ENCODE measurements around the gene FAM240A.
A peak's percentile ranks its signal among the peaks of the same experiment; 100 is the strongest.
"Not testable (repeated sequence)": the region's sequence is repeated elsewhere in the genome, so short reads cannot be mapped to it uniquely, and the experiment has no call there.

FAM240A gene

DNA sequence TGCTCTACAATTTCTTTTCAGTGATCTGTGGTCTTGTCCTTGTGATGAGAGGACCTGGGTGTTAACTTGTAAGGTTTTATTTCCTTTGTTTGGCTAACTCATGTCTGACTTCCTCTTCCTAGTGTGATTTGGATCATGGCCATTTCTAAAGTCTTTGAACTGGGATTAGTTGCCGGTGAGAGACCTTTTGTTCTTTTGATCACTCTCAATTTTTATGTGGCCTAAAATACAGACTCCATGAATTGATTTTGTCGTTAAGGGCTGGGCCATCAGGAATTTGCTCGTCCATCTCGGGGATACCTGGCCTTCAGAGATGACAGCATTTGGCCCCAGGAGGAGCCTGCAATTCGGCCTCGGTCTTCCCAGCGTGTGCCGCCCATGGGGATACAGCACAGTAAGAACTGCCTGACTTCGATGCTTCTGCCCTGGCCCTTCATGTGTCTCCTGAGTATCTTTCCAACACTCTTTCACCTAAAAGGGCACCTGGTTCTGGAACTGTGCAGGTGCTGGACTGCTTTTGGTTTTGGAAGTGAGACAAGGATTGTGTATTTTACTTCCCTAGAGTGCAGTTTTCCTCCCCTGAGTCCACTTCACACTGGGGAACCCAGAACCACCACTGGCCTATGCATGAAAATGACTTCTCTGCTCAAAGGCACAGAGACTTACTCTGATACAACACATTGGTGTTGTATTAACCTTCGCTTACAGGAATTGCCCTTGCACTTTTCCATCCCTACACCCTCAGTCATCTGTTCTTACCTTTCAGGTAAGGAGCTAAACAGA, 33.2 kb upstream of the FAM240A start:
- DNase-seq (ENCODE audit: low read depth): peak; percentile 57
- TF ChIP-seq, protein P1, sequence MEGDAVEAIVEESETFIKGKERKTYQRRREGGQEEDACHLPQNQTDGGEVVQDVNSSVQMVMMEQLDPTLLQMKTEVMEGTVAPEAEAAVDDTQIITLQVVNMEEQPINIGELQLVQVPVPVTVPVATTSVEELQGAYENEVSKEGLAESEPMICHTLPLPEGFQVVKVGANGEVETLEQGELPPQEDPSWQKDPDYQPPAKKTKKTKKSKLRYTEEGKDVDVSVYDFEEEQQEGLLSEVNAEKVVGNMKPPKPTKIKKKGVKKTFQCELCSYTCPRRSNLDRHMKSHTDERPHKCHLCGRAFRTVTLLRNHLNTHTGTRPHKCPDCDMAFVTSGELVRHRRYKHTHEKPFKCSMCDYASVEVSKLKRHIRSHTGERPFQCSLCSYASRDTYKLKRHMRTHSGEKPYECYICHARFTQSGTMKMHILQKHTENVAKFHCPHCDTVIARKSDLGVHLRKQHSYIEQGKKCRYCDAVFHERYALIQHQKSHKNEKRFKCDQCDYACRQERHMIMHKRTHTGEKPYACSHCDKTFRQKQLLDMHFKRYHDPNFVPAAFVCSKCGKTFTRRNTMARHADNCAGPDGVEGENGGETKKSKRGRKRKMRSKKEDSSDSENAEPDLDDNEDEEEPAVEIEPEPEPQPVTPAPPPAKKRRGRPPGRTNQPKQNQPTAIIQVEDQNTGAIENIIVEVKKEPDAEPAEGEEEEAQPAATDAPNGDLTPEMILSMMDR (IDR thresholded peaks at IDR 0.05; ENCODE audit: control insufficient read depth, extremely low read depth, insufficient read depth): no peak
- H3K4me3 ChIP-seq (ENCODE audit: low read depth, low read length): no peak overlapping the region

DNA sequence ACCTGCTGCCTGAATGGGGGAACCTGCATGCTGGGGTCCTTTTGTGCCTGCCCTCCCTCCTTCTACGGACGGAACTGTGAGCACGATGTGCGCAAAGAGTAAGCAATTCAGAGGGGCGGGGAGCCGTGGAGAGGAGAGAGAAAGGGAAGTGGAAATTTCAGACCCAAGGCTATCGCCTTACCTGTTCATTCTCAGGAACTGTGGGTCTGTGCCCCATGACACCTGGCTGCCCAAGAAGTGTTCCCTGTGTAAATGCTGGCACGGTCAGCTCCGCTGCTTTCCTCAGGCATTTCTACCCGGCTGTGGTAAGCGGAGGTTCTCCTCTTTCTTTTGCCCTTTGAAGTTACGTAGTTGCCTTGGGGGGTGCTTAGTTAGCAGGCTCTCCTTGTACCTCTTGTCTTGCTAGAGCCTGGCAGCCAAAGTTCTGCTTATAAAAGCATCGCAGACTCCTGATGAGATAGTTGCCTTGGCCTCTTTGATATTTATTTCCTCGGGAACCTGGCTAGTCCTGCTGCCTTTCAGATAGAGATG, 32.5 kb upstream of the FAM240A start:
- H3K4me3 ChIP-seq (ENCODE audit: low read depth, low read length): no peak overlapping the region
- no peak for DNase-seq (ENCODE audit: low read depth)
- TF ChIP-seq, protein P1 (IDR thresholded peaks at IDR 0.05; ENCODE audit: control insufficient read depth, extremely low read depth, insufficient read depth): no peak

DNA sequence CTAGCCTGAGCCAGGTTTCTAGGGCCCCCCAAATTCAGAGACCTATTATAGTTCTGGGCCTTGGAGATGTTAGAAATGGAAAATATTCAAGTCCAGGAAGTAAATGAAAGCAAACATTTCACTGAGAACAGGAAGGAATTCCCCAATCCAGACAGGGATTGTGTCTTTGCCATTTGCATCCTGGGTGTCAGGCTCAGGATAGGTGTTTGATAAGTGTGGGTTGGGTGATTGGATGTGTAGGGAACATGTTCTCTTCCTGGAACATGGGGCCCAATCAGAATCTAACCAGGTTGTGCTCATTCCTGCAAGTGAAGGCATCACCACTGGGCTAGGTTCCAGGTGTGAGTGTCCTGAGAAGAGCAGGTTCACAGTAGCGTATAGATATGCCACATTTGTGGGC, 31.6 kb upstream of the FAM240A start:
- TF ChIP-seq, protein P1 (IDR thresholded peaks at IDR 0.05; ENCODE audit: control insufficient read depth, extremely low read depth, insufficient read depth): no peak
- no peak overlapping the region for H3K4me3 ChIP-seq (ENCODE audit: low read depth, low read length)
- no peak for DNase-seq (ENCODE audit: low read depth)

DNA sequence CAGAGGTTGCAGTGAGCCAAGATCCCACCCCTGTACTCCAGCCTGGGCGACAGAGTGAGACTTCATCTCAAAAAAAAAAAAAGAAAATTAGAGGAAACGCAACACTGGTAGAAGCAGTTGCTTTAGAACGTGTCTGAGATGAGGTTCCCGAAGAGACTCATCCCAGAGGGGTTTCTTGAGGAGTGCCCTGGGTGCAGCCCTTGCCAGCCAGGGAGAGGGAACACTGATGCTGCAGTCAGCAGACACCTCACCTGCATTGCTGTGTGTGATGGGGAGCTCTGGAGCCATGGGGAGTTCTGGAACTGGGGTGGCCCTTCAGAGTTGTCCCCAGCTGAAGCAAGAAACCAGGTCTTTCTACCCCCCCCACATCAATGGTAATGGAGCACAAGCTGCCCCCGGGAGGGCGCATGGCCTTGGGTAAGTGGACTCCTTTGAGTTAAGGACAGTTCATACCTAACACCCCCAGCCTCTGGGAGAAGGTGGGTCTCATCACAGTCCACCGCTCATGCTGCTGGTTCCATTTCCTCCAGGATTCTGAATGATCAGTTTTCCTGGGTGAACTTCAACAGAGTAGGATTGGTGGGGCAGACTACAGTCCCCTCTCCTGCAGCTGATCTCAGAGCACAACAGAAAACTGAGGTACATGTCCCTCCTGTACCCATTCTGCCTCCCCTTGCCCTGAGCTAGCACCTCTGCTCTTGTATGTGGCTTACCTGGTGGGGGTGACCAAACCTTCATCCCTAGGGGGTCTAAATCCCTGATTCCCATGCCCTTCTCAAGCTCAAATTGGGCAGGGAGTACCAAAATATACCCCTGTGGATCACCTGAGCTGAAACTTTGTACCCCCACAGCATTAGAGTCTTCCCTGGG, 27.5 kb upstream of the FAM240A start:
- TF ChIP-seq, protein P1 (IDR thresholded peaks at IDR 0.05; ENCODE audit: control insufficient read depth, extremely low read depth, insufficient read depth): no peak
- H3K4me3 ChIP-seq (ENCODE audit: low read depth, low read length): no peak overlapping the region
- DNase-seq (ENCODE audit: low read depth): no peak

DNA sequence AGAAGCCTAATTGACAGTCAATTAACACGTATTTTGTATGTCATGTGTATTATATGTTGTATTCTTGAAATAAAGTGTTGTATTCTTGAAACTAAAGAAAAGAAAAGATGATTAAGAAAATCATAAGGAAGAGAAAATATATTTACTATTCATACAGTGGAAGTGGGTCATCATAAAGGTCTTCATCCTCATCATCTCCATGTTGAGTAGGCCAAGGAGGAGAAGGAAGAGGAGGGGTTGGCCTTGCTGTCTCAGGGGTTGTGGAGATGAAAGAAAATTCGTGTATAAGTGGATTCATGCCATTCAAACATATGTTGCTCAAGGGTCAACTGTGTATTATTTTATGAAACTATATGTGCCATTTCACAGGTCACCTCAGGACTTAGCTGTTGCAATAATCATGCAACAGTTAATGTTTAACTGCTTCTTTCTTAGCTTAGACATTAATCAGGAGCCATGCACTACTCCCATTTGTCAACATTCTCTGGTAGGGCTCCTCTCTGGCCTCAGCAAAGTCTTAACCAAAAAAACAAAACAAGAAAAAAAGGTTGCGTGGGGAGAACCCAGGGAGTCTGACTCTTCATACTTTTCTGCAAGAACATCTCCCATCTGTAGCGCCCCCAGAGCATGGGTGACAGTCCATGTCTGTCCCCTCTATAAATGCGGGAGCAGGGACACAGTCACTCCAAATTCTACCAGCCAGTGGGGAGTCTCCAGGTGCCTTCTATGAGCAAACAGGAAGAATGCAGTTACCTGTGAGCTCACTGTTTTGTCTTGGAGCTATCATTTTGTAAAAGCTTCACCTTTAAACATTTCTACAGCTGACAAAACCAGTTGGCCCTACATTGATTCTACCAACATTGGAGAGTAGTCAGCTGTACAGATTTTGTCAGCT, 26.3 kb upstream of the FAM240A start:
- DNase-seq (ENCODE audit: low read depth): no peak
- TF ChIP-seq, protein P1 (IDR thresholded peaks at IDR 0.05; ENCODE audit: control insufficient read depth, extremely low read depth, insufficient read depth): no peak
- H3K4me3 ChIP-seq (ENCODE audit: low read depth, low read length): no peak overlapping the region

DNA sequence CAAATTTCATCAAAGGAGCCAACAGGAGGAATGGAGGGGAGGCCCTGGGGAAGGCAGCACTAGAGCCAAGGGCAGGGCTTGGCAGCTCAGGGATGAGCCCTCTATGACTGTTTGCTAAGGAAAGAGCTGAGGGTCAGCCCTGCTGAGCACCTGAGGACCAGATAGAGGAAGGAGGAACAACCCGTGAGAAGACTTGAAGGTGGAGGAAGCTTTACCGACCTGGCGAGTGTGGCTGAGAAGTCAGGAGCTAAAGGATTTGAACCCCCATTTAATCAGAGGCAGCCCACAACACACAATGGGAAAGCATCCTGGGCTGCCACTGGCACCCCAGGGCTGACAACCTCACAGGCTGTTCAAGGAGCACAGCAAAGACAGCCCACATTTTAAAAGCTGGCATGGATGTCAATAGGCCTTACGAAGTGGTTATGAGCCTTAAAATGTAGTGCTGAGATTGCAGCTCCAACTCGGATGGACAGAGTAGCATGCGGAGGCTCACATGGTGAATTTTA, 25.5 kb upstream of the FAM240A start:
- no peak for DNase-seq (ENCODE audit: low read depth)
- TF ChIP-seq, protein P1 (IDR thresholded peaks at IDR 0.05; ENCODE audit: control insufficient read depth, extremely low read depth, insufficient read depth): no peak

DNA sequence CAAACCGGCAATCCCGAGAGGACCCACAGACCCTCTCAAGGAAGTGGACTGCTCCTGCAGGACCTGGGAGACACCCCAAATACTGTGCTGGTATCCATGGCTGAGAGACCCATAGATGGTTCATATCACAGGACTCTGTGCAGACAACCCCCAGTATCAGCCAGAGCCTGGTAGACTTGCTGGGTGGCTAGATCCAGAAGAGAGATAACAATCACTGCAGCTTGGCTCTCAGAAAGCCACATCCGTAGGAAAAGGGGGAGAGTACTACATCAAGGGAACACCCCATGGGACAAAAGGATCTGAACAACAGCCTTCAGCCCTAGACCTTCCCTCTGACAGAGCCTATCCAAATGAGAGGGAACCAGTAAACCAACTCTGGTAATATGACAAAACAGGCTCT, 25.1 kb upstream of the FAM240A start:
- H3K4me3 ChIP-seq (ENCODE audit: low read depth, low read length); DNase-seq (ENCODE audit: low read depth): not testable (repeated sequence)

More for the DNA sequence above, 25.5 kb upstream of the FAM240A start:
- H3K4me3 ChIP-seq (ENCODE audit: low read depth, low read length): no peak overlapping the region
